GM21786 (cell line): Measurements from ENCODE around the gene IGFLR1.
A peak's percentile ranks its signal among the peaks of the same experiment; 100 is the strongest.
"Not testable (repeated sequence)": the region's sequence is repeated elsewhere in the genome, so short reads cannot be mapped to it uniquely, and the experiment has no call there.

Source experiments
- ATAC-seq: cut with Tn5 transposase; IDR thresholded peaks from one replicate; pipeline ENCODE4 v1.9.1; 2021; ENCODE audit not compliant: unreplicated experiment

IGFLR1 gene

GRCh38 chr19:35710784-35711723 is 31.2 kb downstream of the IGFLR1 start:
- ATAC-seq: peak; percentile 41

GRCh38 chr19:35708391-35708790 is 33.9 kb downstream of the IGFLR1 start:
- ATAC-seq: no peak

DNA sequence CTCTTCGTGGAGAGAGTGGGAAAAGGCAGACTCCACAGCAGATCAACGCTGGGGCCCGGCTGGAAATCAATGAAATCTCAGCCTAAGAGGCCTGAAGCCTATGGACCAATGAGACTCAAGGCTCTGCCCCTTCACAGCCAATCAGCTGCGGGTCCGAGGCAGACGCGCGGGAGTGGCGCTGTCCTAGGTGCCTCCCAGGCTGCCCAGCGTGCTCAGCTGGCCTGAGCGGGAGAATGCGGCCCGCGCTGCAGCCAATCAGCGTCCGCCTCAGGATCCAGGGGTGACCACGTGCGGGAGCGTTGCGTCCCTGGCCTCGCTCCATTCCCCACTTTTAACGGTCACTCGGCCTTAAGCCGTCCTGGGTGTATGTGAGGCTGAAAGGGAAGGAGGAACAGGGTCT is 38.0 kb downstream of the IGFLR1 start, which contains the start of gene ZBTB32:
Gene ZBTB32, plus strand, starts transcription at position 341 of the 400 bp plus-strand sequence. CDS start 10,069 bp downstream, outside the sequence.
- ATAC-seq: no peak

DNA sequence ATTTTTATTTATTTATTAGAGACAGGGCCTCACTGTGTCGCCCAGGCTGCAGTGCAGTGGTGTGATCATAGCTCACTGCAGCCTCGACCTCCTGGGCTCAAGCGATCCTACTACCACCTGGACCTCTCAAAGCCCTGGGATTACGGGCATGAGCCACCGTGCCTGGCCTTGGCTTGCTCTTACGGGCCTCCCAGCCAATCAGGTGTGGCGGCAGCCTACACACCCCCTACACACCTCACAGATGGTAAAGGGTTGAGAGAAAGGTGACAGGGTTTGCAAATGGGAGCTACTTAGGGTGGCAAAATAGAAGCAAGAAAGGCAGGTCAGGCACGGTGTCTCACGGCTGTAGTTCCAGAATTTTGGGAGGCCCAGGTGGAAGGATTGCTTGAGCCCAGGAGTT is 38.9 kb downstream of the IGFLR1 start:
- ATAC-seq: no peak

DNA sequence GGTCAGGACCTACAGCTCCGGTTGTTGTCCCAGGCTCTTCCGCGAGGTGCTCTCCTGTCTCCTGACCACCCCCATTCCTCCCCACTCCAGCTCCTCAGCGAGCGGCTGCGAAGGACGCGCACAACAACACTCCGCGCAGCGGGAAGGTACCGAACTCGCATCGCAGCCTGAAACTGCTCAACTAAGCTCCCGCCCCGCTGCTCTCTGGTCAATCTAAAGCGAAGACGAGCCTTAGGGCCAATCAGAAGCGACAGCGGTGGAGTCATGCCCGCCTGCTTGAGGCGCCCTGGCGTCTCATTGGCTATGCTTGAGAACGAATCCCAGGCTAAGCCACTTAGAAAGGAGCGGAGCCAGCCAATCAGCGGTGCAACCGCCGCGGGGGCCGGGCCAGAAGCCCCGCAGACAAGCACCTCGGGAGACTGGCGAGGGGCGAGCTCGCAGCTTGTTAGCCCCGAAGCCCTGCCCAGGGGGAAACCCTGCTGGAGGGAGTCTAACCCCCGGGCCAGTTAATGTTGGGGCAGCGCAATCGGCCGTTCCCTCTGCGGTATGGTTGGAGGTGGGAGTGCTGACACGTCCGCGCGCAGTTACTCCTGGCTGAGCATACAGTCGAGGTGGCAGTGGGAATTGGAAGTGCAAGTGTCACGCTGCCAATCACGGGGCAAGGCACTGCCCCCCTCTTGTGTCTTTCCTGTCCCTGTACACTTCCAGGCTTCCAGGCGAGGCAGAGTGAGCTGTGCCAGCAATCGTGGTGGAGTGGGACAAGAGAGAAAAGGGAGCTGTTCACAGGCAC is 39.8 kb downstream of the IGFLR1 start:
- peak; percentile 91 for ATAC-seq

- ATAC-seq: no peak
Observed at GRCh38 chr19:35696835-35697234, 45.4 kb downstream of the IGFLR1 start.

DNA sequence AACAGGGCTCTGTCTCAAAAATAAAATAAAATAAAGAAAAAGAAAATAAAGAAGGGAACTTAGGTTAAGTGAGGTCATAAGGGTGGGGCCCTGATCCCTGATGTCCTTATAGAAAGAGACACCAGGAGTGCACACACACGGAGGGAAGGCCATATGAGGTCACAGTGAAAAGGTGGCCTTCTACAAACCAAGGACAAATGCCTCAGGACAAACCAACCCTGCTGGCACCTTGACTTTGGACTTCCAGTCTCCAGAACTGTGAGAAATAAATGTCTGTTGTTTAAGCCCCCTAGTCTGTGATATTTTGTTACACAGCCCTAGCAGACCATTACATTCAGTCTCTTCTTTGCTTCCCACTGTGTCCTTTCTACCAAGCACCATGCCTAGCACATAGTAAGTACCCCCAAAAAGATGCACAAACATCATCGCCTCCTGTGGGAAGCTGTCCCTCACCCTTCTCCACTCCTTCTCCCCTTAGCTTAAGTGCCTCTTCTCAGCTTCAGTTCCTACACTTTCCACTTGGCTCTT is 46.3 kb downstream of the IGFLR1 start:
- ATAC-seq: no peak

DNA sequence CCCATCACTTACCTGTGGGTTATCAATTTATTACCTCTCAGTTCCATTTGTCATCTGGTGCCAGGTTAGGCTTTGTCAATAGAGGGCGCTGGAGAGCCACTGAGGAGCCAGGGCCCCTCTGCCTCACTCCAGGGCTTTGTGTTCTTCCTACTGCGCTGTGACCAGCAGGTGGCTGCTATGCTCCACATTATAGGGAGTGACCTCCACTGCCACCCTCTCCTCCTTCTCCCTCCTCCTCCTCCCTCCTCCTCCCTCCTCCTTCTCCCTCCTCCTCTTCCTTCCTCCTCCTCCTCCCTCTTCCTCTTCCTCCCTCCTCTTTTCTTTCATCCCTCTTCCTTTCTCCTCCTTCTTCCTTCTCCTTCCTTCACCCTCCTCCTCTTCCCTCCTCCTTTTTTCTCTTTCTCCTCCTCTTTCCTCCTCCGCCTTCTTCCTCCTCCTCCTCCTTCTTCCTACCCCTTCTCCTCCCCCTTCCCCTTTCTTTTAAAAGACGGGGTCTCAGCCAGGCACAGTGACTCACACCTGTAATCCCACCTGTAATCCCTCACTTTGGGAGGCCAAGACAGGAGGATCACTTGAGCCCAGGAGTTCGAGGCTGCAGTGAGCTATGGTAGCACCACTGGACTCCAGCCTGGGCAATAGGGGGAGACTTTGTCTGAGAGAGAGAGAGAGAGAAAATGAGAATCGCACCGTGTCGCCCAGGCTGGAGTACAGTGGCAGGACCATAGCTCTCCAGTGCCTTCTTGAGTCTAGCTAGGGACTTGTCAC is 48.2 kb downstream of the IGFLR1 start:
- peak; percentile 53 for ATAC-seq

- no peak for ATAC-seq
Observed at GRCh38 chr19:35693422-35693821, 48.8 kb downstream of the IGFLR1 start.

DNA sequence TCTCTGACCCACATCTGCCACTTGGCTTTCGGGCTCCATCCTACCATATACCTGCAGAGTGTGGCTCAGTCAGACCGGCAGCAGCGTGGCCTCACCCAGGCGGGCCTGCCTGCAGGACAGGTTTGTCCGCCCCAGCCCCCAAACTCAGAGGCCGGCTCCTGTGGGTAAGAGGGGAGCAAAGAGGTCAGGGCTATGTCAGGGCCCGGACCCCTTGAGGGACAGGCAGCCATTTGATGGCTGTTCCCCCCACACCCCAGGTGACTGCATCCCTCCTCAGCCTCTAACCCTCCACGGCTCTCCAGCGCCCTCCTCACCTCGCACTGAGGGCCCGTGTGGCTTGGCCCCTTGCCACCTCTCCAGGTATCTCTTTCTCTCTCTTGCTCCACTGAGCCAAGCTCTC is 50.2 kb downstream of the IGFLR1 start:
- ATAC-seq: no peak

GRCh38 chr19:35691106-35691505 is 51.1 kb downstream of the IGFLR1 start:
- ATAC-seq: not testable (repeated sequence)

- no peak for ATAC-seq
Observed at GRCh38 chr19:35689836-35690235, 52.4 kb downstream of the IGFLR1 start.
